BJ (cell line): ENCODE results near the gene UCK1. TPM values are rescaled to one million over a fixed set of nuclear protein-coding genes. Genes with fewer than 3 reads are reported as not detected.

Experiments
- CTCF ChIA-PET: fragments of 350-600 bp; formaldehyde crosslinking; extraction: SDS; loops from one replicate; lab custom pipeline; 2021; ENCODE audit warnings: antibody characterized with exemption, inconsistent platforms; lab: Yijun Ruan, JAX
- POLR2A ChIA-PET: fragments of 300-600 bp; sonication (Branson Sonifier 250); formaldehyde crosslinking; extraction: SDS; loops from one replicate; lab custom pipeline; 2021; ENCODE audit warnings: antibody characterized with exemption; lab: Charles Lee
- DNase-seq: peaks from one replicate; pipeline ENCODE4 v3.0.0-alpha.2; 2011; ENCODE audit warnings: low read depth
- H3K27me3 ChIP-seq: 2 replicates; pipeline ENCODE4 v1.6.0; 2011; ENCODE audit warnings: low read length; ENCODE audit not compliant: control insufficient read depth, insufficient read depth
- H3K36me3 ChIP-seq: 2 replicates; pipeline ENCODE4 v1.5.1; 2011; ENCODE audit warnings: low read length; ENCODE audit not compliant: control insufficient read depth, insufficient read depth
- H3K4me3 ChIP-seq: 2 replicates; pipeline ENCODE4 v1.5.1; 2011; ENCODE audit warnings: low read depth, mild to moderate bottlenecking, control low read depth, low read length
- polyA plus RNA-seq: library from polyadenylated mRNA; depleted of rRNA; stranded (reverse); fragments of >200 nt; gene quantifications from 2 replicates; pipeline ENCODE4 v1.2.3, GENCODE V29; 2011
- TF ChIP-seq, protein P1 (sequence below): IDR thresholded peaks from 2 replicates; pipeline ENCODE4 v1.5.1; 2011; ENCODE audit warnings: low read depth, mild to moderate bottlenecking, control low read depth, inconsistent platforms, low read length, moderate library complexity; ENCODE audit not compliant: insufficient read depth

UCK1 gene
- polyA plus RNA-seq, 1 experiment = 24.9 TPM

DNA sequence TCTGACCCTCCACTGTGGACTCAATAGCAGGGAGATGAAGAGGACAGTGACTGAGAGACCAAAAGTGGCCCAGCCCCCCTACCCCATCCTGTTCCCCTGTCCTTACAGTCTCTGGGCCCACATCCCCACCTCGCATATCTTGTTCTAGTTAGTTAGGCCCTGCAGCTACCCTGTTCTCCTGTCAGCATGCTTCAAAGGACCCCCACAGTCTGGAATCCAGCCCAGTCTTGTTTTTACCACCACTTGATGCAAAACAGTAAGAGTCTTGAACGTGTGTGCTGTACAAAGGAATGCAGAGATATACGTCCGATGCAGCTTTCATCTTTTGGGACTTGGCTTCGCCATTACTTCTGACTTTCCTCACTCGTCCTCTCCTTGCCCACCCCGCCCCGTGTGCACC is 40.5 kb downstream of the UCK1 start:
- POLR2A ChIA-PET = no interaction called here
- DNase-seq = no peak
- CTCF ChIA-PET = interaction anchor here (0.8 to 2.2 kb wide), 4 partner anchors 12 to 253 kb away, joined by 3 to 7 read pairs (median 6); no protein-coding TSS in a partner anchor
- peaks cover 66% of the 10 kb centered on the region for H3K36me3 ChIP-seq
- TF ChIP-seq, protein P1, sequence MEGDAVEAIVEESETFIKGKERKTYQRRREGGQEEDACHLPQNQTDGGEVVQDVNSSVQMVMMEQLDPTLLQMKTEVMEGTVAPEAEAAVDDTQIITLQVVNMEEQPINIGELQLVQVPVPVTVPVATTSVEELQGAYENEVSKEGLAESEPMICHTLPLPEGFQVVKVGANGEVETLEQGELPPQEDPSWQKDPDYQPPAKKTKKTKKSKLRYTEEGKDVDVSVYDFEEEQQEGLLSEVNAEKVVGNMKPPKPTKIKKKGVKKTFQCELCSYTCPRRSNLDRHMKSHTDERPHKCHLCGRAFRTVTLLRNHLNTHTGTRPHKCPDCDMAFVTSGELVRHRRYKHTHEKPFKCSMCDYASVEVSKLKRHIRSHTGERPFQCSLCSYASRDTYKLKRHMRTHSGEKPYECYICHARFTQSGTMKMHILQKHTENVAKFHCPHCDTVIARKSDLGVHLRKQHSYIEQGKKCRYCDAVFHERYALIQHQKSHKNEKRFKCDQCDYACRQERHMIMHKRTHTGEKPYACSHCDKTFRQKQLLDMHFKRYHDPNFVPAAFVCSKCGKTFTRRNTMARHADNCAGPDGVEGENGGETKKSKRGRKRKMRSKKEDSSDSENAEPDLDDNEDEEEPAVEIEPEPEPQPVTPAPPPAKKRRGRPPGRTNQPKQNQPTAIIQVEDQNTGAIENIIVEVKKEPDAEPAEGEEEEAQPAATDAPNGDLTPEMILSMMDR = no peak
- H3K27me3 ChIP-seq = no peaks in the 10 kb centered on the region
- H3K4me3 ChIP-seq = no peak overlapping the region

DNA sequence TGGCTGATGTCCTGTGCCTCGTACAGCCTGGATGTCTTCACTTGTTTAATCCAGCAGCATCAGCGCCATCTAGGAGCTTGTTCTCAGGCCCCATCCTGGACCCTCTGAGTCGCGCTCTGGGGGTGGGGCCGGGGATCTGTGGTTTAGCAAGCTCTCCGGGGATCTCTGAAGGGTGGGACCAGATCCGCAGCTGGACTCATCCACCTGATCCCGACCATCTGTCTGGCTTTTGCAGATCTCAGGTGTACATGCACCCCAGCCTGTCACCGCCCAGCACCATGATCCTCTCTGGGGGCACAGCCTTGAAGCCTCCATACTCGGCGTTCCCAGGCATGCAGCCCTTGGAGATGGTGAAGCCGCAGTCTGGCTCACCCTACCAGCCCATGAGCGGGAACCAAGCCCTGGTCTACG is 43.4 kb downstream of the UCK1 start:
- no peaks in the 10 kb centered on the region for H3K27me3 ChIP-seq
- DNase-seq = no peak
- H3K4me3 ChIP-seq = no peak overlapping the region
- TF ChIP-seq, protein P1 = no peak
- peaks cover 77% of the 10 kb centered on the region for H3K36me3 ChIP-seq
- ChIA-PET CTCF (interaction anchor here (1.2 kb wide), 1 partner anchor 138 kb away, joined by 5 read pairs; no protein-coding TSS in a partner anchor), POLR2A (no interaction called here)

DNA sequence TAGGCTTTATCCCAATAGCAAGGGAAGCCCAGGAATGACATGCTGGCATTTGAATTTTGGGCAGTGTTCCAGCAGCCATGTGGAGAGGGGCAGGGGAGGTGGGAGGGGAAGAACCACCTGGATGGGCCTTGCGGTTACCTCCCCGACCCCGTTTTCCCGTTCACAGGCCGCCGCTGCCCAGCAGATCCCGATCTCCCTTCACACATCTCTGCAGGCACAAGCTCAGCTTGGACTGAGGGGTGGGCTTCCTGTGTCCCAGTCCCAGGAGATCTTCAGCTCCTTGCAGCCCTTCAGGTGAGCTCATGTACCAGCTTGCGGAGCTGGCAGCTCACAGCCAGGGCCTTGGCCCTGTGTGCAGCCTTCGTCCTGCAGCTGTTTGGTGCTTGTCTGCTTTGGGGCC is 44.1 kb downstream of the UCK1 start:
- TF ChIP-seq, protein P1 = no peak
- Histone ChIP-seq H3K4me3 (no peak overlapping the region), H3K27me3 (no peaks in the 10 kb centered on the region), H3K36me3 (peaks cover 76% of the 10 kb centered on the region)
- CTCF ChIA-PET = interaction anchor here (1.2 kb wide), 1 partner anchor 137 kb away, joined by 5 read pairs; no protein-coding TSS in a partner anchor
- no peak for DNase-seq
- POLR2A ChIA-PET = no interaction called here

DNA sequence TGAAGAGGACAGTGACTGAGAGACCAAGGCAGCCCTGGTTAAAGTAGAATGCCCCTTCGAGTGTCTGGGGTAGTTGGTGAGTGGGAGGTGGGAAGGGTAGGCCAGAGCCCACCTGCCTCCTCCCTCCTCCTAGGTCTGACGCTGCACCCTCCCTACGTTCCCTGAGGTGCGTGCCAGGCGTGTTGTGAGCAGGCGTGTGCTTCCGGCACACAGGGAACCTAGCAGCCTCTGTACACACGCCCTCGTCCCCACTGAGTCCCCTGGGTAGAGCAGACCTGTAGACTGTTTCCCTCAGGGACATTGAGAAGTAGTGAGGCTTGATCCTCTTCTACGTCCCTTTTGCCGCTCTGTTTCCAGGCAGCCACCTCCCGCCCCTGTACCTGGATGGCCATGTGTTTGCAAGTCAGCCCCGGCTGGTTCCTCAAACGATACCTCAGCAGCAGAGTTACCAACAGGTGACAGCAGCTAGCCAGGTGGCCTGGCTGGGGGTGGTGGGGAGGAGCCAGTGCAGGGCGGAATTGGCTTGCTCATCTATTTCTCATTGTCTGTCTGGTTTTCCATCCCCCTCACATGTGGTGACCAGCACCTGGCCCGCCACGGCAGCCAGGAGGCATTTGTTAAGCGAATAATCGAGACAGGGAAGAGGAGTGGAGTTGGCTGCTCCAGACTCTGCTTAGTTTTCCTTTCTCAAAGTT is 45.2 kb downstream of the UCK1 start:
- ChIA-PET POLR2A (no interaction called here), CTCF (interaction anchor here (0.6 kb wide), 1 partner anchor 588 kb away, joined by 3 read pairs; no protein-coding TSS in a partner anchor)
- H3K36me3 ChIP-seq = peaks cover 73% of the 10 kb centered on the region

DNA sequence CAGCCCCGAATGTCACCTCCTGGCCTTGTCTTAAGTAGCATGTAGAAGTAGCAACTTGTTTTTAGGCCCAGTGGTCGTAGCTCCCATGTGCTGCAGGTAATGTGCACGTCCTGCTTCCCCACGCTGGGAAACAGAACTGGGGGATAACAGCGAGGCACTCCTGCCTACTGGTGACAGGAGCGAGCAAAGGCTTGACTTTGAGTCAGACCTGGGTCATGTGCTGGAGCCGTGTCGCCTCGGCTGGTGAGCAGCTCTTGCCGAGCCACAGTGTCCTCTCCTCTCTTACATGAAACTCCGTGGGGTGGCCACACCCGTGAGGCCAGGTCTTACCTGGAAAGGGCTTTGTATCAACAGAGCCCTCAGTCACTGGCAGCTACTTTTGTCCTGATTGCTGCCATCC is 45.9 kb downstream of the UCK1 start:
- Histone ChIP-seq H3K4me3 (no peak overlapping the region), H3K27me3 (no peaks in the 10 kb centered on the region), H3K36me3 (peaks cover 69% of the 10 kb centered on the region)
- TF ChIP-seq, protein P1 = no peak
- ChIA-PET POLR2A (no interaction called here), CTCF (interaction anchor here (1.0 kb wide), 1 partner anchor 9 kb away, joined by 3 read pairs; no protein-coding TSS in a partner anchor)
- DNase-seq = no peak

More for the DNA sequence above, 45.2 kb downstream of the UCK1 start:
- Histone ChIP-seq H3K27me3 (no peaks in the 10 kb centered on the region), H3K4me3 (no peak overlapping the region)
- DNase-seq = no peak
- TF ChIP-seq, protein P1 = no peak
